K562 (cell line): ENCODE results near the gene SELENOO. TPM values are rescaled to one million over a fixed set of nuclear protein-coding genes. Genes with fewer than 3 reads are reported as not detected.

Experiments used
- ATAC-seq: fragments of 200-7000 bp; cut with Tn5 transposase; 3 replicates; pipeline ENCODE4 v1.9.1; 2020; ENCODE audit warnings: moderate library complexity
- BruUV-seq: library from RNA; stranded (reverse); fragments of 400-500 nt; replicated peaks from 2 replicates; lab custom pipeline; 2021; lab: Mats Ljungman, UMichigan
- CTCF ChIA-PET: fragments of 300-600 bp; formaldehyde crosslinking; extraction: SDS; loops from one replicate; lab custom pipeline; 2021; ENCODE audit warnings: low intra/inter-chr PET ratio; lab: Yijun Ruan, JAX
- POLR2A ChIA-PET: fragments of 300-600, 350-650 bp; sonication (Branson Sonifier 250); formaldehyde crosslinking; extraction: SDS; loops from one replicate; lab custom pipeline; 2021; ENCODE audit warnings: antibody characterized with exemption, inconsistent platforms; lab: Yijun Ruan, JAX
- DNase-seq, 4 experiments: peaks; one replicate each; pipeline versions ENCODE4 v3.0.0 to v3.0.0-alpha.2; 2011 to 2018; ENCODE audit warnings: low spot score in 3 of 4, mixed read lengths in 3 of 4; ENCODE audit errors: extremely low read depth in 1 of 4
- FAIRE-seq: peaks from 2 replicates; lab custom pipeline; 2011; peaks lifted over from hg19 to GRCh38; lab: Jason Lieb, UNC
- H2AFZ ChIP-seq: 2 replicates; pipeline ENCODE4 v1.6.0; 2011; ENCODE audit warnings: low read depth, low read length, control low read depth, inconsistent platforms
- H3K27ac ChIP-seq: fragments of 200-600 bp; 3 replicates; pipeline ENCODE4 v1.8.0; 2011; ENCODE audit warnings: low read depth, mild to moderate bottlenecking, control low read depth, inconsistent platforms, low read length, moderate library complexity, mixed read lengths; ENCODE audit errors: extremely low read depth
- H3K27me3 ChIP-seq, 2 experiments: fragments of 300-600 bp in 1 of 2; 2 replicates in 1 of 2; 3 replicates in 1 of 2; pipeline versions ENCODE4 v1.6.0 to v1.8.0; 2011; ENCODE audit warnings: inconsistent platforms in 2 of 2, low read length in 2 of 2, mild to moderate bottlenecking in 1 of 2, mixed read lengths in 1 of 2, moderate library complexity in 1 of 2; ENCODE audit not compliant: control insufficient read depth in 2 of 2, insufficient read depth in 2 of 2
- H3K36me3 ChIP-seq: fragments of 300-600 bp; 3 replicates; pipeline ENCODE4 v1.8.0; 2011; ENCODE audit warnings: mild to moderate bottlenecking, low read length, inconsistent platforms; ENCODE audit not compliant: control insufficient read depth, insufficient read depth
- H3K4me1 ChIP-seq, 2 experiments: fragments of 200-600 bp in 1 of 2; replicated peaks in 1 of 2; 2 replicates in 1 of 2; 3 replicates in 1 of 2; pipeline versions ENCODE4 v1.5.1 to v1.8.0; 2011; ENCODE audit warnings: inconsistent platforms in 2 of 2, low read length in 2 of 2, mild to moderate bottlenecking in 1 of 2, mixed read lengths in 1 of 2, moderate library complexity in 1 of 2; ENCODE audit not compliant: control insufficient read depth in 2 of 2, insufficient read depth in 2 of 2
- H3K4me2 ChIP-seq: 2 replicates; pipeline ENCODE4 v1.6.1; 2011; ENCODE audit warnings: low read length, control low read depth, inconsistent platforms, mixed read lengths; ENCODE audit not compliant: insufficient read depth
- H3K4me3 ChIP-seq: fragments of 200-600 bp; sonication (generic), shearing (Covaris generic); 2 replicates; pipeline ENCODE4 v1.5.1; 2016; ENCODE audit warnings: control low read depth, inconsistent platforms
- H3K79me2 ChIP-seq: fragments of 200-600 bp; 3 replicates; pipeline ENCODE4 v1.8.0; 2011; ENCODE audit warnings: low read length, inconsistent platforms; ENCODE audit not compliant: control insufficient read depth, insufficient read depth
- H3K9ac ChIP-seq, 2 experiments: 2 replicates each; pipeline versions ENCODE4 v1.6.0 to v1.6.1; 2011; ENCODE audit warnings: low read depth in 2 of 2, low read length in 2 of 2, control low read depth in 1 of 2, inconsistent platforms in 1 of 2, mild to moderate bottlenecking in 1 of 2, mixed read lengths in 1 of 2; ENCODE audit not compliant: insufficient read depth in 1 of 2
- H3K9me1 ChIP-seq: one replicate; pipeline ENCODE4 v1.6.0; 2011; ENCODE audit warnings: inconsistent platforms, mild to moderate bottlenecking, low read length, moderate library complexity; ENCODE audit not compliant: control insufficient read depth, insufficient read depth
- H3K9me3 ChIP-seq: replicated peaks from 2 replicates; pipeline ENCODE4 v1.5.1; 2011; ENCODE audit warnings: low read depth, low read length, inconsistent platforms; ENCODE audit not compliant: control insufficient read depth, insufficient read depth
- H4K20me1 ChIP-seq: replicated peaks from 2 replicates; pipeline ENCODE4 v1.6.1; 2011; ENCODE audit warnings: low read length, inconsistent platforms, mixed read lengths; ENCODE audit not compliant: control insufficient read depth, insufficient read depth
- LARP7 ChIP-seq: fragments of 450-650 bp; IDR thresholded peaks from 2 replicates; pipeline ENCODE4 v1.6.1; 2016
- NR2C2 ChIP-seq, 2 experiments: fragments of 200-800 bp in 1 of 2; sonication (Bioruptor generic) in 1 of 2; sonication (generic) in 1 of 2; formaldehyde crosslinking in 1 of 2; IDR thresholded peaks; 2 replicates each; pipeline versions ENCODE4 v1.6.1 to v1.8.0; 2016 to 2022; ENCODE audit warnings: mild to moderate bottlenecking in 1 of 2, missing compliant biosample characterization in 1 of 2, missing genetic modification characterization in 1 of 2, missing genetic modification reagents in 1 of 2
- POLR2G ChIP-seq: fragments of 200-400 bp; formaldehyde crosslinking; IDR thresholded peaks from 2 replicates; pipeline ENCODE4 v1.6.1; 2017; ENCODE audit warnings: low read depth, mild to moderate bottlenecking, antibody characterized with exemption, low read length, moderate library complexity
- POLR3G ChIP-seq: IDR thresholded peaks from 2 replicates; pipeline ENCODE4 v1.6.1; 2011; ENCODE audit not compliant: insufficient read length, insufficient replicate concordance; ENCODE audit errors: extremely low read depth
- ZNF165 ChIP-seq: fragments of 250-450 bp; sonication (Bioruptor Pico); IDR thresholded peaks from 2 replicates; pipeline ENCODE4 v1.4.0; 2020; ENCODE audit warnings: borderline replicate concordance
- ZNF224 ChIP-seq: sonication (generic); formaldehyde crosslinking; IDR thresholded peaks from 2 replicates; pipeline ENCODE4 v1.8.0; 2022; ENCODE audit warnings: mild to moderate bottlenecking, missing genetic modification reagents
- WGBS: fragments of 100-300 bp; shearing (Covaris generic); methylation state at CpG from one replicate; pipeline ENCODE4 v1.1.6; 2016; ENCODE audit warnings: low coverage, mixed read lengths; ENCODE audit not compliant: insufficient coverage; ENCODE audit errors: missing lambda C conversion rate; 5-methylcytosine and 5-hydroxymethylcytosine counted together
- in situ Hi-C: fragments of 300-500 bp; cut with MboI; formaldehyde crosslinking; loops from 4 replicates; pipeline ENCODE4 v1.15.0; 2018; ENCODE audit warnings: inconsistent platforms, mixed read lengths
- intact Hi-C: fragments of 100-400 bp; cut with micrococcal nuclease; formaldehyde crosslinking; loops from 2 replicates; pipeline ENCODE4 v1.14.2; 2022
- polyA plus RNA-seq, 8 experiments: library from polyadenylated mRNA; depleted of rRNA in 4 of 8; stranded (reverse) in 5 of 8; unstranded in 3 of 8; fragments of >200 nt; fragmentation: Nextera tagmentation in 2 of 8; fragmentation: Illumina TruSeq in 1 of 8; extraction: Ambion mirVana in 2 of 8; extraction: Trizol in 1 of 8; gene quantifications; 2 replicates each; pipeline versions ENCODE4 v1.2.1 to v1.2.3, GENCODE V29; 2011 to 2014; ENCODE audit warnings: inconsistent platforms in 1 of 8, missing spikeins in 1 of 8
- total RNA-seq, 7 experiments: library from RNA; depleted of rRNA in 6 of 7; stranded (reverse); fragments of >200 nt in 6 of 7; fragmentation: Illumina TruSeq in 2 of 7; extraction: Trizol in 2 of 7; gene quantifications; 2 replicates each; pipeline versions ENCODE4 v1.2.1 to v1.2.3, GENCODE V29; 2011 to 2021; ENCODE audit warnings: low replicate concordance in 1 of 7

SELENOO gene
- total and polyA plus RNA-seq, 9 of the 15 experiments (the other 6 are each of a cell fraction or from before 2014, with no cell fraction given) = 0.37 to 24.9 (median 8.3) TPM

DNA sequence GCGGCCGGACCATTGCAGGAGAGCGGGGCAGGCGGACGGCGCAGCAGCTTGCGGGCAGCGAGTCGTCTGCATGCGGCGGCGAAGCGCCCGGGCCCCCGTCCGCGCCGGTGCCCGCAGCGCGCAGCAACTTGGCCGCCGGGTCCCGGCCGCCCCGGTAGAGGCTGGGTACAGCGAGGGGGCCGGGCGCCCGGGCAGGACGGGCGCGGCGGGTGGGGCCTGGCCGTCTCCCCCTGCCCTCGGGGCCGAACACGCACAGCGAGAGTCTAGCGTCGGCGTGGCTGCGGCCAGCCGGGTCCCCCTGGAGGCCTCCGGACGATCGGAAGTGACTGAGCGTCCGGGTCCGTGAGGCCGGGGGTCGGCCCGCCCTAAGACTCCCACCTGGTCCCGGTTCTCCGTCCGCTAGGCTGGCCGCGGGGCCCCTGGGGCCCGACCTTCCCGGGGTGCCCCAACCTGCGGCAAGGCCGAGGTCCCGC, 15.9 kb upstream of the SELENOO start:
- Histone ChIP-seq H3K4me3 (peak overlapping the region; percentile 22; the same call in 1 of the 2 replicates), H3K36me3 (peaks cover 12% of the 10 kb centered on the region; the same call in 1 of the 3 replicates), H3K27me3 (no peaks in the 10 kb centered on the region), H3K79me2 (peaks cover 32% of the 10 kb centered on the region), H3K4me2 (peak overlapping the region; percentile 72; the same call in 1 of the 2 replicates)
- CTCF ChIA-PET = no interaction called here
- TF ChIP-seq ZNF165 = no peak
- no peak for TF ChIP-seq NR2C2 (CRISPR knock-in tag; IDR thresholded peaks at IDR 0.05)
- no peak for TF ChIP-seq NR2C2 (tag; IDR thresholded peaks at IDR 0.05)
- no peak for TF ChIP-seq ZNF224
- TF ChIP-seq LARP7 = no peak
- no peak for TF ChIP-seq POLR3G
- TF ChIP-seq POLR2G = peak; percentile 14; the same call in 1 of the 2 replicates
- TF ChIP-seq, all 486 proteins: peak for 1
- intact Hi-C loops (no loop called here), in situ Hi-C loops (no loop called here)
- BruUV-seq = no TSS peak
- Histone ChIP-seq H3K27ac (peak overlapping the region; percentile 80), H4K20me1 (peaks cover 5% of the 10 kb centered on the region; the same call in 1 of the 2 replicates), H2AFZ (0 out of 2 replicates have a peak overlapping the region, but pooled peaks have one; percentile 91), H3K9me1 (no peaks in the 10 kb centered on the region), H3K9me3 (no peaks in the 10 kb centered on the region), H3K4me1 (peaks cover 10 to 77% of the 10 kb centered on the region in 2 experiments), H3K9ac (peak overlapping the region; percentile 68 to 91; a peak in 3 of 4 replicates)
- no peak for FAIRE-seq
- no peak for DNase-seq
- POLR2A ChIA-PET = interaction anchor here (1.1 to 1.6 kb wide), 2 partner anchors 10 to 14 kb away, joined by 4 to 7 read pairs; partner anchors contain the start of gene PANX2
- WGBS = 94% methylated on average over 13 of the region's 63 CpGs
- ATAC-seq = no peak
